D341Med (cell line): Measurements from ENCODE around the gene ANKS1B.

Source experiments
- DNase-seq: peaks from one replicate; pipeline ENCODE4 v3.0.0; 2012; ENCODE audit warnings: low spot score

ANKS1B gene

GRCh38 chr12:98939350-98939749 lies 1045.4 kb downstream of the ANKS1B start:
- DNase-seq, result no peak

GRCh38 chr12:98935847-98936246 lies 1048.9 kb downstream of the ANKS1B start:
- DNase-seq, result no peak

GRCh38 chr12:98922871-98923270 lies 1061.9 kb downstream of the ANKS1B start:
- DNase-seq, result no peak

GRCh38 chr12:98918176-98918863 lies 1066.4 kb downstream of the ANKS1B start:
- DNase-seq, result no peak

GRCh38 chr12:98916106-98916505 lies 1068.6 kb downstream of the ANKS1B start:
- no peak for DNase-seq

- no peak for DNase-seq
These were observed 1072.2 kb downstream of the ANKS1B start for GRCh38 chr12:98912401-98912974.

GRCh38 chr12:98911396-98911795 lies 1073.3 kb downstream of the ANKS1B start:
- no peak for DNase-seq

GRCh38 chr12:98909746-98910145 lies 1075.0 kb downstream of the ANKS1B start:
- DNase-seq, result peak; percentile 35

GRCh38 chr12:98908866-98909265 lies 1075.9 kb downstream of the ANKS1B start:
- no peak for DNase-seq

- DNase-seq, result no peak
These were observed 1080.9 kb downstream of the ANKS1B start for GRCh38 chr12:98903875-98904274.

GRCh38 chr12:98901189-98901588 lies 1083.5 kb downstream of the ANKS1B start:
- DNase-seq, result no peak

- no peak for DNase-seq
These were observed 1087.8 kb downstream of the ANKS1B start for GRCh38 chr12:98896938-98897337.

GRCh38 chr12:98895086-98895651 lies 1089.6 kb downstream of the ANKS1B start:
- DNase-seq, result peak; percentile 71

GRCh38 chr12:98894412-98895085 lies 1090.2 kb downstream of the ANKS1B start:
- peak; percentile 77 for DNase-seq

GRCh38 chr12:98893675-98894411 lies 1090.9 kb downstream of the ANKS1B start:
- DNase-seq, result peak; percentile 34

GRCh38 chr12:98893126-98893674 lies 1091.5 kb downstream of the ANKS1B start:
- no peak for DNase-seq

GRCh38 chr12:98885778-98886177 lies 1099.0 kb downstream of the ANKS1B start:
- DNase-seq, result no peak

GRCh38 chr12:98883231-98883630 lies 1101.5 kb downstream of the ANKS1B start:
- DNase-seq, result no peak

GRCh38 chr12:98882526-98882925 lies 1102.2 kb downstream of the ANKS1B start:
- DNase-seq, result no peak

GRCh38 chr12:98873776-98874175 lies 1111.0 kb downstream of the ANKS1B start:
- no peak for DNase-seq

GRCh38 chr12:98870504-98870903 lies 1114.2 kb downstream of the ANKS1B start:
- no peak for DNase-seq

- DNase-seq, result no peak
These were observed 1114.7 kb downstream of the ANKS1B start for GRCh38 chr12:98869886-98870503.
